RWPE2 (cell line): ENCODE results near the gene TRIM29.
A peak's percentile ranks its signal among the peaks of the same experiment; 100 is the strongest.

Source experiments
- ATAC-seq: fragments of 200-7000 bp; cut with Tn5 transposase; 3 replicates; pipeline ENCODE4 v1.9.1; 2021; ENCODE audit warnings: low read depth
- DNase-seq: peaks from one replicate; pipeline ENCODE4 v3.0.0-alpha.2; 2020; ENCODE audit warnings: low spot score
- H3K27ac ChIP-seq: fragments of 450-650 bp; 2 replicates; pipeline ENCODE4 v1.5.1; 2017; ENCODE audit warnings: mild to moderate bottlenecking; ENCODE audit not compliant: poor library complexity, severe bottlenecking
- H3K27me3 ChIP-seq: fragments of 250-450 bp; sonication (Bioruptor Pico); 2 replicates; pipeline ENCODE4 v1.5.1; 2021; ENCODE audit warnings: mild to moderate bottlenecking, moderate library complexity; ENCODE audit not compliant: insufficient read depth, poor library complexity, severe bottlenecking
- H3K36me3 ChIP-seq: fragments of 250-450 bp; sonication (Bioruptor Pico); 2 replicates; pipeline ENCODE4 v1.5.1; 2020; ENCODE audit warnings: low read depth, mild to moderate bottlenecking, moderate library complexity
- H3K4me1 ChIP-seq: fragments of 250-450 bp; sonication (Bioruptor Pico); 2 replicates; pipeline ENCODE4 v1.5.1; 2021; ENCODE audit warnings: mild to moderate bottlenecking, moderate library complexity; ENCODE audit not compliant: insufficient read depth, poor library complexity, severe bottlenecking
- H3K4me3 ChIP-seq: fragments of 250-450 bp; sonication (Bioruptor Pico); 2 replicates; pipeline ENCODE4 v1.5.1; 2021; ENCODE audit warnings: mild to moderate bottlenecking, moderate library complexity; ENCODE audit not compliant: severe bottlenecking
- H3K9me3 ChIP-seq: fragments of 250-450 bp; sonication (Bioruptor Pico); 2 replicates; pipeline ENCODE4 v1.5.1; 2021; ENCODE audit warnings: mild to moderate bottlenecking, moderate library complexity; ENCODE audit not compliant: severe bottlenecking
- CTCF ChIP-seq: fragments of 450-650 bp; IDR thresholded peaks from one replicate; pipeline ENCODE4 v1.5.1; 2017; ENCODE audit warnings: mild to moderate bottlenecking, moderate library complexity; ENCODE audit not compliant: poor library complexity, severe bottlenecking

Gene TRIM29

DNA sequence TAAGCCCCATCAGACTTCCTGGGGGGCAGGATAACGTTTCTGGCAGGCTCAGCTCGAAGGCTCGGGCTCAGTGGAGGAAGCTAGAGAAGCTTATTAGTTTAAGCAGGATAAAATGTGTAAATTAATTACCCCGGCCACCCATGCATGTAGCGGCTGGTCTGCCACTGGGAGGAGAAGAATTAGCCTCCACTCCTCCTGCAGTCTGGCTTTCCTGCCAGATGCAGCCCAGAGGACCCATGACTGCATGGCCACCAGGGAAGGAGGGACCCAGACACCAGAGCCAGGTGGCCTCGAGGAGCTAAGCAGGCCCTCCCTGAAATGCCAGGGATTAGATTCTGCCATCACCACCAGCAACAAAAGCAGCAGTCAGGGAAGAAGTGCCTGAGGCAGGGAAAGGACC is 32.3 kb downstream of the TRIM29 start:
- H3K4me1 ChIP-seq: no peaks in the 10 kb centered on the region
- no peaks in the 10 kb centered on the region for H3K9me3 ChIP-seq
- H3K27ac ChIP-seq: no peak overlapping the region
- TF ChIP-seq CTCF: no peak
- no peaks in the 10 kb centered on the region for H3K27me3 ChIP-seq
- no peak for DNase-seq
- no peak overlapping the region for H3K4me3 ChIP-seq
- no peak for ATAC-seq
- no peaks in the 10 kb centered on the region for H3K36me3 ChIP-seq

DNA sequence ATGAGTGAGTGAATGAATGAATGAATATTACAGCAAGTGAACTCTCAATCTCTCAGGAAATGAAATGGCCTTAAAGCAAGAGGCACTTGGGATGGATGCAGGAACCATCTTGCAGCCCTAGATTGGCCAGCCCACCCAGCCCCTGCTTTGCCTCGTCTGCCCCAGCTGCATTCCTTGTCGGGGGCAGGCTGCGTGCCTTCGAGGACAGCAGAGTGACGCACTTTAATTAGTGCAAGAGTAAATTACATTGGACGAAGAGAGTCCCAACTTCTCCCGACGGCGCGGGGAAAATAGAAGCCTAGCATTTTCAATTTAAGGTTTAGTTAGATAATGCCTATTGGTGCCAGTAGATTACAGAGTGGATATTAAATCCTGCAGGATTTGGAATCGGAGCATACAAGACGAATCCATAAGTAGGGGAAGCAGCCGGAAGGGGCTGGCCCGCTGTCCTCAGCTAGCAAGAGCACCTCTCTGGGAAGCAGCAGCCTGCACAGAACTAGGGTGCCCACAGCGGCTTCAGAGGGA is 33.8 kb downstream of the TRIM29 start:
- DNase-seq: no peak
- no peak for TF ChIP-seq CTCF
- no peaks in the 10 kb centered on the region for H3K27me3 ChIP-seq
- H3K27ac ChIP-seq: no peak overlapping the region
- no peaks in the 10 kb centered on the region for H3K9me3 ChIP-seq
- no peak overlapping the region for H3K4me3 ChIP-seq
- H3K36me3 ChIP-seq: no peaks in the 10 kb centered on the region
- no peaks in the 10 kb centered on the region for H3K4me1 ChIP-seq
- ATAC-seq: no peak

GRCh38 chr11:120102864-120103122 is 35.1 kb downstream of the TRIM29 start:
- no peak for DNase-seq
- ATAC-seq: no peak
- no peak for TF ChIP-seq CTCF

DNA sequence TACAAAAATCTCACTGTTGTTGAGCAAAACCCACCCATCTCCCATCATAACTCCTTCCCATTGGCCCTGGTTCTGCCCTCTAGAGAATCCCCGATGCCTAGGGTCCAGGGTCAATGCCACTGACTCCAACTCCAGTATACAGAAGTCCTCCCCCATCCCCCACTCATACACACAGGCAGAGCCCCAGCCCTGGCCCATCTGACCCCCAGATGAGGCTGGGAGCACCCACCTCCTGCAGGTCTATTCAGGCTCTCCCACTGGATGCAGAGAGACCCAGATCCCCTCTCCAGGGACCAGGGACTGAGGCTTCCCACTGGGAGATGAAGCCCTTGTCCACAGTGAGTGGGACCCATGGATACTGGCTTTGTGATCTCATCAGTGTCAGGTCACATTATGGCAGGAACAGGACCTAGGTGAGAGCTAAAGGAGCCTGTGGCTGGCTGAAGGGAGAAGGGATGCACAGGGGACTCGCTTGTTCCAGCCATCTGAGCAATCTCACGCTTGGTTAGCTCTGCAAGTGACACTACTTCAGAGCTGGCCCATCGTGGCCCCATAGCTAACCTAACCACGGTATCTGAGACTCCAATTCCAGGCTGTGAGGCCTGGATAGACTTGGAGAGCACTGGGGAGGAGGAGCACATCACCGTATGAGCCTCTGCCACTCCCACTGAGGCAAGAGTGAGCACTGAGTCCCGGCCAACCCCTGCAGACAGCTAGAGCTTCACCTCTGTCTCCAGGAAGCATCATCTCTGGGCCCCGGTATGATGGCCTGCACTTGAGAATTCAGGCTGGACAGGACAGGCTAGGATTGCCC is 35.7 kb downstream of the TRIM29 start:
- Histone ChIP-seq H3K27me3 (no peaks in the 10 kb centered on the region), H3K36me3 (no peaks in the 10 kb centered on the region), H3K27ac (no peak overlapping the region), H3K9me3 (no peaks in the 10 kb centered on the region), H3K4me1 (no peaks in the 10 kb centered on the region), H3K4me3 (no peak overlapping the region)
- ATAC-seq: no peak
- no peak for TF ChIP-seq CTCF
- DNase-seq: no peak

More at GRCh38 chr11:120102864-120103122, 35.1 kb downstream of the TRIM29 start:
- H3K9me3 ChIP-seq: no peaks in the 10 kb centered on the region
- no peaks in the 10 kb centered on the region for H3K27me3 ChIP-seq
- H3K27ac ChIP-seq: no peak overlapping the region
- H3K36me3 ChIP-seq: no peaks in the 10 kb centered on the region
- H3K4me3 ChIP-seq: no peak overlapping the region
- H3K4me1 ChIP-seq: no peaks in the 10 kb centered on the region

GRCh38 chr11:120098503-120099020 is 39.4 kb downstream of the TRIM29 start:
- Histone ChIP-seq H3K36me3 (no peaks in the 10 kb centered on the region), H3K4me3 (no peak overlapping the region), H3K4me1 (no peaks in the 10 kb centered on the region), H3K27me3 (no peaks in the 10 kb centered on the region), H3K27ac (no peak overlapping the region), H3K9me3 (no peaks in the 10 kb centered on the region)
- DNase-seq: peak; percentile 23
- ATAC-seq: no peak
- no peak for TF ChIP-seq CTCF
